ENCODE measurements around the gene IGSF1.

The IGSF1 gene

DNA sequence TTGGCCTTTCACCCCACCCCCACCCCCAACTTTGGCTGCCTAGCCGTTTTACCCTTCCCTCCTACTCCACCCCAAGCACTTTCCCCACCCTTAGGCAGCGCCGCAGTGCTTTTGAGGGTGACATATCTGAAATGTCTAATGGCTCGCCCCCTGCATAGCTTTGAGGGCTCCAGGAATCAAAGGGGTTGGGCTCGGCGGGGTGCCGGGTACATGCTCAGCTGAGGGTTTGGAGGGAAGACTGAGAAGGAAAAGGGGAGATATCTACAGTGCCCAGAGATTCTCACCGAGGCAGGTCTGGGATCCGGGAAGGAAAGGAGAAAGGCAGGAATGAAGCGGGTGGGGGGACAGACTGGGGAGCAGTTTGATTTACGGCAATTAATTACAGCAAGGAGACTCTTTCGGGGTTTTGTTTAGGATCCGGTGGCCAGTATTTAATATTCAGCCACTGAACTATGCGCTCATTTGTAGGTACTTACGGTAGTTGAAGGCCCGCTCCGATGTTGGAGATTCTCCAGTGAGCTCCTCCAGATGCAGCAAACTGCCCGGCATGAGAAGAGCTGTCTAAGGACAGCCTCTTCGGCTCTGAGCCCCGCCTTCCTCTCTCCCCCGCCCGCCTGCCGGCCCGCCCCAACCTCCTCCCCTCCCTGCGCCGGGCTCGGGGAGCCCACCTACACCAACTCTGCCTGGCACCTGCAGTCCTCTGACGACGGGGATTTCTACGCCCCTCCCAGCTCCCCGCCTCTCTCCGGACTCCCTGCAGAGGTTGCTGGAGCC is at the start of gene IGSF1:
Gene IGSF1 (minus strand): TSS at position 569 of the 774 bp plus-strand sequence. CDS start 2,632 bp downstream, outside the sequence.
- no peak for DNase-seq (ENCODE audit: low read depth, low spot score)

GRCh38 chrX:131332331-131332730 is 43.2 kb upstream of the IGSF1 start:
- no peak for DNase-seq (ENCODE audit: low read depth, low spot score)

GRCh38 chrX:131331152-131331551 is 42.0 kb upstream of the IGSF1 start:
- DNase-seq (ENCODE audit: low read depth, low spot score) = no peak

GRCh38 chrX:131330735-131331134 is 41.6 kb upstream of the IGSF1 start:
- DNase-seq (ENCODE audit: low read depth, low spot score) = no peak

- no peak for DNase-seq (ENCODE audit: low read depth, low spot score)
Measured at GRCh38 chrX:131322651-131323050, 33.5 kb upstream of the IGSF1 start.

GRCh38 chrX:131317326-131317725 is 28.2 kb upstream of the IGSF1 start:
- DNase-seq (ENCODE audit: low read depth, low spot score) = no peak

- DNase-seq (ENCODE audit: low read depth, low spot score) = no peak
Measured at GRCh38 chrX:131316260-131316659, 27.2 kb upstream of the IGSF1 start.

GRCh38 chrX:131308980-131309379 is 19.9 kb upstream of the IGSF1 start:
- DNase-seq (ENCODE audit: low read depth, low spot score) = no peak

- DNase-seq (ENCODE audit: low read depth, low spot score) = no peak
Measured at GRCh38 chrX:131306601-131307000, 17.5 kb upstream of the IGSF1 start.

GRCh38 chrX:131305926-131306325 is 16.8 kb upstream of the IGSF1 start:
- no peak for DNase-seq (ENCODE audit: low read depth, low spot score)

DNA sequence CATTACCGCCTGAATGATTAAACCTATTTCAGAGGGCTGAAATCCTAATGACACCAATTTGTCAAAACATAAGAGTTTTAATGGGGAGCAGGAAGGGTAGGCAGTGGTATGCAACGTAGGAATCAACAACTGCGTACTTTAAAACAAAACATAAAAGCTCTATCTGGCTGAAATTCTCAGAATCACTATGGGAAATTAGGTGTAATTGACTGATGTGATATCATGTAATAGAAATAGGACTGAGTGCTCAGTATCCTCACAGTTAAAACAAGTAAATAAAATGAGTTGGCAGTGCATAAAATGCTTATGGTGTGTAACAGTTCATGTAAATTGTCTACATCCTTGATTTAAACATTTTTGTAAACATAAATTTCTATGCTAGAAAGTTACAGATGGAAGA is 13.6 kb upstream of the IGSF1 start:
- no peak for DNase-seq (ENCODE audit: low read depth, low spot score)

DNA sequence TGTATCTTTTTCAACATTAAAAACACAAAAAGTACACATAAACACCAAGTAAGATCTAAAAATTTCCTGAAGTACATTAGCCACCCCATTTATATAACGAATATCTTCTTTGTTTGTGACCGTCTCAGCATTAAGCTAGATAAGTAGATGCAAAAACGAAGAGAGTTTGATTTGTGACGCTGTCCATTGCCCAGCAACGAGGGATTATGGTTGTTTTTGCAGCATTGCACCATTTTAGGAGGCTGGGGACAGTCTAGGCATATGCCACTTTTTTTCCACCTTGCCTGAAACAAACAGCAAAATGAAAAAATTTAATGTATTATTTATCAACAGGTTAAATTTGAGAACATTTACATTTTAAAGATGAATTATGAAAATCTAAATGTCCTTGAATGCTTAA is 12.0 kb upstream of the IGSF1 start:
- DNase-seq (ENCODE audit: low read depth, low spot score) = no peak

DNA sequence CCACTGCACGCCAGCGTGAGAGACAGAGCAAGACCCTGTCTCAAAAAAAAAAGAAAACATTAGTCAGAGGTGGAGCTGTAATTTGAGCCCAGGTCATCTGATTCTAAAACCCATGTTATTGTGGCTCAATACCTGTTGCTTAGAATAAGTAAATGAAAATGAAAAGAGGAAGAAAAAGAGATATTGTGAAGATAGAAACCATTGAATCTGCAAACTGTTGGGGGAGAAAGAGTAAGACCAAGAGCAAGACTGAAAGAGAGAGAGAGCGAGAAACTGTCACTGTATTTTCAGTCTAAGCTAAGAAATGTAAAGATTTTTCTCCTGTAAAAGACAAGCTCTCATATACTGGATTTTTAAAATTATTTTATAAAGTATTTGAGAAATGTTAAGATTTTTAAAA is 9.7 kb upstream of the IGSF1 start:
- no peak for DNase-seq (ENCODE audit: low read depth, low spot score)

DNA sequence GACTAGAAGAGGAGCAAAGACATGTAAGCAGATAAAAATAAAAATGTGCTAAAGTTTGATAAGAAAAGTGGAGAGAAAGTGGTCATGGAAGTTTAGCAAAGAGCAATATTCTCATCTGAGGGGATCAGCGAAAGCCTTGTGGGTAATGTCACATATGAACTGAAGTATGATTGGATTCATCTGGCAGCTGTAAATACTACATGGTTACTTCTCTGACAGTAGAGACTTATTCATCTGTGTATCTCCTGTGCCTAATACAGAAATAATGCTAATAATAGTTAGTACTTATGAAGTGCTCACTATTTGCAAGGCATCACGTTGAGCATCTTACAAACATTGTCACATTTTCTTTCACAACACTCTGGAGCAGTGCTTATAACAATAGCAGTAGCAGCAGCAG is 8.9 kb upstream of the IGSF1 start:
- no peak for DNase-seq (ENCODE audit: low read depth, low spot score)

DNA sequence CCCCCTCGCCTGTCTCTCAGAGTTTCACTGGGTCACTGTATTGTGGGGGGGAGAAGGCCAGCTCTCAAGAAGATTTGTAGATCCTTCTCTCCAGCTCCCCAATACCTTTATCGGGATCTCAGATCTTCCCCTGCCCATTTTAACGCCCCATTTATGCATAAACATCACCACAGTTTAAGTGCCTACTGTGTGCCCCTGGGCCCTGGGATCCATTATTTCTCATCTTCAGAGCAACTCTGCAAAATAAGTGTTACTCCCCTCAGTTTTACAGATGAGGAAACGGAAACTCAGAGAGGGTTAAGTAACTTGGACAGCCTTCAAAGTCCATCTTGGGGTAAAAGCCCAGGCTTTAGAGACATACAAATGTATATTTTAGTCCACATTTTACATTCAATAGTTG is 421 bp upstream of the IGSF1 start:
- DNase-seq (ENCODE audit: low read depth, low spot score) = no peak

DNA sequence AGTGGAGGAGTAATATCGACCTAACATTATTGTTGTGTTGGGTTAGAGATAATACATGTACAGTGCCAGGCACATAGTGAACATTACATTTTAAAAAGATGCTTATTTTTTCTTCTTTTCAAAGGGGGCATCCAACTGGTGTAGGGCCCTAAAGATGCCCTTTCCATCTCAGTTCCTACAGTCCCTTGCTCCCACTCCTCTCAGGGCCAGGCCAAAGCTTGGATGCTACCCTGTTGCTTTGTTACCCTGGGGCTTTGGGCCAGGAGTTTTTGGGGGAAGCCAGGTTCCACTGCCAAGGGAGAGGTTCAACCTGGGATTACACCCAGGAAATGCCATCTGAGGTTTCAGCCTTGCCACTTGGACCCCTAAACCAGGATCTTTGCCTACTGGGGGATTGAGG is 918 bp downstream of the IGSF1 start:
- no peak for DNase-seq (ENCODE audit: low read depth, low spot score)

GRCh38 chrX:131287560-131288179 is 1.4 kb downstream of the IGSF1 start:
- no peak for DNase-seq (ENCODE audit: low read depth, low spot score)

DNA sequence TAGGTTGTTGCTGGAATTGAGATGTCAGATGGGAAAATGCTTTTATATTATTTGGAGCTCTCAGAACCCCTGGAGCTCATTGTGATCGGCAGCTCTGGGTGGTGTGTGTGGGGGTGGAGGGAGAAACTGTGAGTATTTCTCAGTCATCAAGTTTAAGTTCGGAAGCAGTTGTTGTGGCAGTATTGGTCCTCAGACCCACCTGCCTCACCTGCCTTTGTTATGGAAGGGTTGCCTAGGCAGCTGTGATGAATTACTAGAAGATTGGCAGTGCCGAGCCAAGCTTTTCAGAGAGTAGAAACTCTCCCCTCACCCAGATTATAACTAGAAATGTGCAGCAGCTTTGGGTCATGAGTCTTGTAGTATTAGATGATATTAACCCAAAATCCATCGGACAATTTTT is 9.5 kb downstream of the IGSF1 start:
- no peak for DNase-seq (ENCODE audit: low read depth, low spot score)

DNA sequence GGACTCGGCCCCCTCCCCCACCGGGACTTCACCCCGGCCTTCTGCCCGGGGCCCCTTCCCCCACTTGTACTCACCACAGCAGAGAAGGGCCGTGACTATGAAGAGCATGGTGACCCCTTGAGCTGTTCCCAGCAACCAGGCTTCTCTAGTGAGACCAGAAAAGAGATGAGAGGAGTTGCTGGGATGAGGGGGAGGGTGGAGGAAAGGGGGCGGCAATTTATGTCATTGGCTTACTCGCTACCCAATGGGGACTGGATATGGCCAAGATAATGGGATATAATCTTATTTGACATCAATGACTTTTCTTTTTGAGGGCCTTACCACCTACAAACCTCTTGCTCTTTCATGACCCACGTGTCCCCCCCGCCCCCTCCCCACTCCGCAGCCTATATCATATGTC is 9.9 kb downstream of the IGSF1 start:
- no peak for DNase-seq (ENCODE audit: low read depth, low spot score)

GRCh38 chrX:131277543-131278136 is 11.5 kb downstream of the IGSF1 start:
- no peak for DNase-seq (ENCODE audit: low read depth, low spot score)

DNA sequence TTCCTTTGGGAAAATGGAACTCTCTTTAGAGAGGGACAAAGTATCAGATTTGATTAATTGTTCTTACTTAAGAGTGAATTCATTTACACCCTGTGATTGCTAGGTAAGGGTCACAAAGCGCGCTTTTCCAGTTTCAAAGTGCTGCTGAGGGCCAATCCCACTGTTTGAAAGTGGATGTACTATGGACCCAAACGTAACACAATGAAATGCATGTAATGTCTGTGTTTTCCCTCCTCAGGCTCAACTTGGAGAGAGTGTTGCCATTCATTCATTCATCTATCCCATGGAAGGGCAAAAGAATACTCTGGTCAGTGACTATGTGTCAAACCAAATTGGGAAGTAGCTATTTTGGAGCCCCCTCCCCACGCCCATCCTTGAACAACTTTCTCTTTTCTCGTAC is 16.1 kb downstream of the IGSF1 start:
- DNase-seq (ENCODE audit: low read depth, low spot score) = no peak

DNA sequence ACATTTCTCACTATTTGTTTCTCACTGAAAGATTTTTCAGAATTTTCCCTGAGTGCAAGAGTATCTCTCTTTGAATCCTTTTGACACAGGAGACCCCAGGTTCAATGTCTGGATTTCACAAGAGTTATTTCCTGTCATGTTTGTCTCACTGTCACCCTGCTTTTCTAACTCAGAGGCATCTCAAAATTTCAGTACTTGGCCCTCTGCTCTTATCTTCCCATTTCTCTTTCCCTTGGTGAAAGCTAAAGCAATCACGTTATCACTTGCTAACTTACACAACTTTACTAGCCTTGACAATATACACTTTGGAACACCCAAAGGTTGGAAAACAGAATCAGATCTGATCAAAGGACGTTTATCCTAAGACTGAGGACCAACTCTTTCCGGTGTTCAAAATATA is 17.3 kb downstream of the IGSF1 start:
- no peak for DNase-seq (ENCODE audit: low read depth, low spot score)

DNA sequence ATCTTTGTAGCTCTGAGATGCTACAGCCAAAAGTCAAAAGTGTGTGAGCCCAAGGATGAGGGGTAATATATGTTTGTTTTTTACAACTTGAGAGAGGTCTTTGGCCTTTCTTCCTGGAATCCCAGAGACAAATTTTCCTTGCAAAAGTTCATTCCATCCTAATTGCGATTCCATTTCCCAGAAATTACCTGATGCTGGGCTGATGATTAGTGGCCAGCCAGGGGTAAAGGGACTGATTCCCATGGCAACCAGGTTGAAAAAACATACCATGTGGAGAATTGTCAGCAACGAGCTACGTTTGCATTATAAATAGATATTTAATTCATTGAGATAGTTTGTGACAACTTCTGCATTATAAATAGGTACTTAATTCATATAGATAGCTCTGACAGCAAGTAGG is 17.8 kb downstream of the IGSF1 start:
- DNase-seq (ENCODE audit: low read depth, low spot score) = no peak

Measured in brain pericyte (primary cell).